Measurements from ENCODE around the gene EIF4ENIF1. TPM values are rescaled to one million over a fixed set of nuclear protein-coding genes. Genes with fewer than 3 reads are reported as not detected.
A peak's percentile ranks its signal among the peaks of the same experiment; 100 is the strongest.
"Not testable (repeated sequence)": the region's sequence is repeated elsewhere in the genome, so short reads cannot be mapped to it uniquely, and the experiment has no call there.

The EIF4ENIF1 gene, protein sequence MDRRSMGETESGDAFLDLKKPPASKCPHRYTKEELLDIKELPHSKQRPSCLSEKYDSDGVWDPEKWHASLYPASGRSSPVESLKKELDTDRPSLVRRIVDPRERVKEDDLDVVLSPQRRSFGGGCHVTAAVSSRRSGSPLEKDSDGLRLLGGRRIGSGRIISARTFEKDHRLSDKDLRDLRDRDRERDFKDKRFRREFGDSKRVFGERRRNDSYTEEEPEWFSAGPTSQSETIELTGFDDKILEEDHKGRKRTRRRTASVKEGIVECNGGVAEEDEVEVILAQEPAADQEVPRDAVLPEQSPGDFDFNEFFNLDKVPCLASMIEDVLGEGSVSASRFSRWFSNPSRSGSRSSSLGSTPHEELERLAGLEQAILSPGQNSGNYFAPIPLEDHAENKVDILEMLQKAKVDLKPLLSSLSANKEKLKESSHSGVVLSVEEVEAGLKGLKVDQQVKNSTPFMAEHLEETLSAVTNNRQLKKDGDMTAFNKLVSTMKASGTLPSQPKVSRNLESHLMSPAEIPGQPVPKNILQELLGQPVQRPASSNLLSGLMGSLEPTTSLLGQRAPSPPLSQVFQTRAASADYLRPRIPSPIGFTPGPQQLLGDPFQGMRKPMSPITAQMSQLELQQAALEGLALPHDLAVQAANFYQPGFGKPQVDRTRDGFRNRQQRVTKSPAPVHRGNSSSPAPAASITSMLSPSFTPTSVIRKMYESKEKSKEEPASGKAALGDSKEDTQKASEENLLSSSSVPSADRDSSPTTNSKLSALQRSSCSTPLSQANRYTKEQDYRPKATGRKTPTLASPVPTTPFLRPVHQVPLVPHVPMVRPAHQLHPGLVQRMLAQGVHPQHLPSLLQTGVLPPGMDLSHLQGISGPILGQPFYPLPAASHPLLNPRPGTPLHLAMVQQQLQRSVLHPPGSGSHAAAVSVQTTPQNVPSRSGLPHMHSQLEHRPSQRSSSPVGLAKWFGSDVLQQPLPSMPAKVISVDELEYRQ
- total RNA-seq, result 8.6 and 12.5 TPM in 2 replicates

DNA sequence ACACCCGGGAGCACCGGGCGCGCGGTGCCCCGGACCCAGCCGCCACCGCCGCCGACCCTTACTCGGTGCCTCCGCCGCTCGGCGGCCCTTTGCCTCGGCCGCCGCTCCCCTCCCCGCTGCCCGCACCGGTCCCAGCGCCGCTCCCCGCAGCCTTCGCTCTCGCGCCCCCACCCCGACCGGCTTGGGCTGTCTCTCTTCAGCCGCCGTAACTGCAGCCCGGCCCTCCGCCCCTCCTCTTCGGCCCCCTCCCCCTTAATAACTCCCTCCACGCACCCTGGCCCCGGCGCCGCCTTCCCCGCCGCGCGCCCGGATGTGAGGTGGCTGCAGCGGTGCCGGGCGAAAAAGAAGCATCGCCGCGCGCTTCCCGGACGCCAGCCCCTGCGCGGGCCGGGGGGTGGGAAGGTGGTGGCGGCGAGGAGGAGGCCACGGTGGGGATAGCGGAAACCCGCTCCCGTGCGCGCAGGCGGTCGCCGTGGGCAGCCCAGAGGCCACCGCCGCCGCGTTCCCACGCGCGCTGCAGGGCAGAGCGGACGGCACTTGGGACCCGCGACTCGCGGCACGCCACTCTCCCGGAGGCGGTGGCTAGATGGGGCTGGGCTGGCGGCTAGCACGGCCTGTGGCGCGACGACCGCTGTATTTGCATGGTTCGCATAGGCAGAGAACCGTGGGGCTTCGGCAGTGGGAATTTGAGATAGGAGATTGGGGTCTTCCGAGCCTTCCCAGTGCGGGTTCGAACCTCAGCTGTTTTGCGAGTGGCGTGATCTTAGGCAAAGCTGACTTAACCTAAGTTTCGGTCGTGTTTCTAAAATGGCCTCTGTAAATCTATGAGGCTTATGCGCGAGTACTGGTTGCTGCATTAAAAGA is at the start of gene EIF4ENIF1:
Gene EIF4ENIF1 (minus strand): TSS at position 211 of the 864 bp plus-strand sequence. CDS start 1,124 bp downstream, outside the sequence.
- DNase-seq (ENCODE audit: low read depth in 2 of 2), result peak; percentile 68 to 92

DNA sequence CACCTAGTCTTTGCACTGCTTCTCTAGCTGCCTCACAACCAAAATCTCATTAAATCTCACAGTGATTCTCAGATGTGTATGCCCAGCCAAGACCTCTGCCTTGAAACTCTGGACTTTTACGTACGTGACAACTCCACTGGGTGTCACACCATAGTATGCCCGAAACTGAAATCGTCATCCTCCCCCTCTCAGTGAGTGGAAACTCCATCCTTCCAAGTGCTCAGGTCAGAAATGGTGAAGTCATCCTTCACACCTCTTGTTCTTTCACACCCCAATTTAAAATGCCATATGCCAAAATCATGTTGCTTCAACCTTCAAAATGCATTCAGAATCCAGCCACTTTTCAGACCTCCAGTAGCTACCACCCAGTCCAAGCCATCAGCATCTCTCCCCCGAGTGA is 49.2 kb upstream of the EIF4ENIF1 start:
- no peak for DNase-seq (ENCODE audit: low read depth in 2 of 2)

DNA sequence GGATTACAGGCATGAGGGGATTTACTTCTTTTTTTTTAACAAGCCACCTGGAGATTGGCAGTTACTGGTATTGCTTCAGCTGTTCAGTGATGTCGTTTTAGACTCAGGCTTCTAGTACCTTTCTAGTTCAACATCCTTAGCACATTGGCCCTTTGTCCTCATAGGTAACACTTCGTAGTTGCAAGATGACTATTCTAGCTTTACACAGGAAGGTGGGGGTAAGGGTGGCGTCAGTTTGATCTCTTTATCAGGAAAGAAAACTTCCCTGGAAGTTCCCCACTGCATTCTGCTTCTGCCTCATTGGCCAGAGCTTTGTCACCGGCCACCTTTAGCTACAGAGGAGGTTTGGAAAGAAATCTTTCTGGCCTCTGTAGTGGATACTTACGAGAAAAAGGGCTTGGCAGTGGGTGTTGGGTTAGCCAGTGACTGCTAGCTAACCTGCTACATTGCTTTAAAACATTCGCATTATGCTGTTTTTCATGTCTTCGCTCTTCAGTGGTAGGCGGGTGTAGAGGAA is 47.4 kb upstream of the EIF4ENIF1 start:
- peak in 1 of 2 donors; percentile 51 for DNase-seq (ENCODE audit: low read depth in 2 of 2)

DNA sequence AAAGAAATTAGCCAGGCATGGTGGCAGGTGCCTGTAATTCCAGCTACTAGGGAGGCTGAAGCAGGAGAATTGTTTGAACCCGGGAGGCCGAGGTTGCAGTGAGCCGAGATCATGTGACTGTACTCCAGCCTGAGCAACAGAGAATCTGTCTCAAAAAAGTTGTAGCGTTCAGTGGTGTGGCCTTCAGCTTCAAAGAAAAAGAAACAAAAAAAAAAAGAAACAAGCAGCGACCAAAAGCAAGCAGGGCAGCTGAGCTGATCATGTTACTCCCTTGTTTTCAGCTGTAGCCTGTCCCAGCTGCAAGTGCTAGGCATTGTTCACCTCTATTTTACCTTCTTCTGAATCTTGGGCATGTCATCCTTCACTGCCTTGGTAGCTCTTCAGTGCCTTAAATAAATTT is 43.7 kb upstream of the EIF4ENIF1 start:
- no peak for DNase-seq (ENCODE audit: low read depth in 2 of 2)

DNA sequence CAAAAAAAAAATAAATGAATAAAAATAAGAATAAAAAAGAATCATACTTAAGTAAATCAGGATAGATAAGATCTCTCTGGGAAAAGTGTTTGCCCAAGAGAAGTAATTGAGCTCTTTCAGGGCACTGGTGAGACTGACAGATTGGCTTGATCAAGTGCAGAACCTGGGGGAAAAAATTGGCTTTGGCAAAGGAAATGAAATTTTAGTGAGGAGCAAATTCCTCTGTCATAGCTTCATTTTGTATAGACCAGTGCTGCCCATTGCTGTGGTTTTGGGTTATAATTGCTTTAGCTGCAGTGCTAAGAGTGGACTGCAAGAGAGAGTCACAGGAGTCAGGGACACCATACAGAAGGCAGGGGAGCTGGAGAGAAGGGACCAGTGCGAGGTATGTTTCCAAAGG is 42.4 kb upstream of the EIF4ENIF1 start:
- no peak for DNase-seq (ENCODE audit: low read depth in 2 of 2)

DNA sequence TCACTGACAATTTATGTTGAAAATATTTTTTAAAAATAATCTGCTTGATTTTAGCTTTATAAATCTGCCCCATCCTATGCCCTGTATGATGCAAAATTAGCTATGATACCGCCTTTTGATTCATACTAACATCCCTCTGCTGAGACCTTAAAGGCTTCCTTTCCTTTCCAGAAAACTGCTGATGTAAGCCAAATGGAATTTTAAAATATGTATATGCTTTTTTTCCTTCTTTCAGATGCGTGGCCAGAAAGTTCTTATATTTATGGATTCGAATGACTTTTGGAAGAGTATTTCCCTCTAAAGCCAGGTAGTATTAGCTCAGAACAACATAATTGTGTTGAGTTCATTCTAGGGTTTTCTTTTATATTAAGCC is 41.2 kb upstream of the EIF4ENIF1 start:
- no peak for DNase-seq (ENCODE audit: low read depth in 2 of 2)

DNA sequence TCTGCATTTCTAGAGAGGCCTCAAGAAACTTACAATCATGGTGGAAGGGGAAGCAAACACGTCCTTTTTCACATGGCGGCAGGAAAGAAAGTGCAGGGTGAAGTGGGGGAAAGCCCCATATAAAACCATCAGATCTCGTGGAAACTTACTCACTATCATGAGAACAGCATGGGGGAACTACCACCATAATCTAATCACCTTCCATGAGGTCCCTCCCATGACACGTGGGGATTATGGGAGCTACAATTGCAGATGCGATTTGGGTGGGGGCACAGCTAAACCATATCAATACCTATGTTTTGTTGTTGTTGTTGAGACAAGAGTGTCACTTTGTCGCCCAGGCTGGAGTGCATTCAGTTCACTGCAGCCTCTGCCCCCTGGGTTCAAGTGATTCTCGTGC is 36.6 kb upstream of the EIF4ENIF1 start:
- DNase-seq (ENCODE audit: low read depth in 2 of 2), result no peak

DNA sequence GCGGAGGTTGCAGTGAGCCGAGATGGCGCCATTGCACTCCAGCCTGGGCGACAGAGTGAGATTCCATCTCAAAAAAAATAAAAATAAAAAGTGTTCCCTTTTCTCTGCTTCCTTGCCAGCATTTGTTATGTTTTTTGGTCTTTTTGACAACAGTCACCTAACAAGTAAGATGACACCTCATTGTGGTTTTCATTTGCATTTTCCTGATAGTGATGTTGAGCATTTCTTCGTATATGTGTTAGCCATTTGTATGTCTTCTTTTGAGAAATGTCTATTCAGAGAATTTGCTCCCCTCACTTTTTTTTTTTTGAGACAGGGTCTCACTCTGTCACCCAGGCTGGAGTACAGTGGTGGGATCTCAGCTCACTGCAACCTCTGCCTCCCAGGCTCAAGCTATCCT is 34.5 kb upstream of the EIF4ENIF1 start:
- DNase-seq (ENCODE audit: low read depth in 2 of 2), result not testable (repeated sequence)

DNA sequence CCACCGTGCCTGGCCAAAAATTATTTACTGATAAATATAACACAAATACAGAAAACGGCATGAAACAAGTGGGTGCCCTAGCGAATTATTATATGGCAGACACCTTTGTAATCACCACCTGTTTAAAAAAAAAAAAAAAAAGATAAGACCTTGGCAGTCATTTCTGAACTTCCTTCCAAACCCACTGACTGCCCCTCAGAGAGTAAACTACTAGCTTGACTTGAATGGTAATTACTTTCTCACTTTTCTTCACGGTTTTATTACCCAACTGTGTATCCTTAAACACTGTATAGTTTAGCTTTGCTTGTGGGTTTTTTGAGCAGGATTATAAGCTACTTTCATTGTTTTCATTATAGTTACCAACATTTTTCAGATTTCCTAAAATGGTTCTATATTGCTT is 30.4 kb upstream of the EIF4ENIF1 start:
- DNase-seq (ENCODE audit: low read depth in 2 of 2), result no peak

DNA sequence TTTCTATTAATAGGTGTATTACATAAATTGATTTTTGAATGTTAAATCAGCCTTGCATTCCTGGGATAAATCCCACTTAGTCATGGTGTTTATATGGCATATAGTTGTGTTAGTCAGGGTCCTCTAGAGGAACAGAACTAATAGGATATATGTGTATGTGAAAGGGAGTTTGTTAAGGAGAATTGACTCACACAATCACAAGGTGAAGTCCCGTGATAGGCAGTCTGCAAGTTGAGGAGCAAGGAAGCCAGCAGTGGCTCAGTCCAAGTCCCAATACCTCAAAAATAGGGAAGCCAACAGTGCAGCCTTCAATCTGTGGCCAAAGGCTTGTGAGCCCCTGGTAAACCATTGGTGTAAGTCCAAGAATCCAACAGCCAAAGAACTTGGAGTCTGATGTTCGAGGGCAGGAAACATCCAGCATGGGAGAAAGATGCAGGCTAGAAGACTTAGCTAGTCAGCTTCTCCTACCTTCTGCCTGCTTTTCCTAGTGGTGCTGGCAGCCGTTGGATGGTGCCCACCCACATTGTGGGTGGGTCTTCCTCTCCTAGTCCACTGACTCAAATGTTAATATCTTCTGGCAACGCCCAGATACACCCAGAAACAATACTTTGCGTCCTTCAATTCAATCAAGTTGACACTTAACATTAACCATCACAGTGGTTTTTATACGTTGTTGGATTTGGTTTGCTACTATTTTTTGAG is 19.6 kb upstream of the EIF4ENIF1 start:
- no peak for DNase-seq (ENCODE audit: low read depth in 2 of 2)

DNA sequence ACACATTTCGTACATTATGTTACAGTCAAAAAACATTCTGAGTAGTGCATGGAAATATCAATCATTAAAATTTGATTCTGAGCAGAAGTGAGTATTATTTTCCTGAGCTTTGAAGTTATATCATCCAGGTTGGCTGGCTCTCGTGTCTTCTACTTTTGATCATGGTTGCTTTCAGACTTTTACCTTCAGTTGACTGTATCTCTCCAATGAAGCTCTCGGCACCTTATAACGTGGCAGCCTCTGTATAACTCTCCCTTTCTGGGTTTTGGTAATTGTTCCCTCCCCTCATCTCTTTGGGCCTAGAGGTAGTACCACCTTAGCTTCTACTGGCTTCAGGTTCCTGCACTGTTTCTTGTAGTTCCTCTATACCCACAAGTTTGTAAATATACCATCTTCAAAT is 18.9 kb upstream of the EIF4ENIF1 start:
- DNase-seq (ENCODE audit: low read depth in 2 of 2), result no peak

DNA sequence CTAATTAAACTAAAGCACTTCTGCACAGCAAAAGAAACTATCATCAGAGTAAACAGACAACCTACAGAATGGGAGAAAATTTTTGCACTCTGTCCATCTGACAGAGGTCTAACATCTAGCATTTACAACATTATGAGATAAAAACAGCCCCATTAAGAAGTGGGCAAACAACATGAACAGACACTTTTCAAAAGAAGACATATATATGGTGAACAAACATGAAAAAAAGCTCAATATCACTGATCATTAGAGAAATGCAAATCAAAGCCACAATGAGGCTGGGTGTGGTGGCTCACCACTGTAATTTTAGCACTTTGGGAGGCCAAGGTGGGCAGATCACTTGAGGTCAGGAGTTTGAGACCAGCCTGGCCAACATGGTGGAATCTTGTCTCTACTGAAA is 17.9 kb upstream of the EIF4ENIF1 start:
- not testable (repeated sequence) for DNase-seq (ENCODE audit: low read depth in 2 of 2)

DNA sequence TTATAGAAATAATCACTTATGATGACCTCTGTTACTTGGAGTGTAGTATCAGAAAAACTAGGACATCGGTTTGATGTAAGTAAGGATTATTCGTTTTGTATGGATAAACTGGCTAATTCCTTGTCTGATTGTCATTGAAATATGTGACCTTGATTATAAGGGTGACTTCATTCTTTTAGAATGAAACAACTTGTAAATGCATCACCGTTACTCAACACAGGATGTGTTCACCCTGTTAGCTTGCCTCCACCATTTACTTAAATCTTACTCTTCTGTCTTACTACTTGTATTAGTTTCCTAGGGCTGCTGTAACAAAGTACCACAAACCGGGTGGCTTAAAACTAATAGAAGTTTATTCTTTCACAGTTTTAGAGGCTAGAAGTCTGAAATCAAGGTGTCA is 14.6 kb upstream of the EIF4ENIF1 start:
- DNase-seq (ENCODE audit: low read depth in 2 of 2), result peak in 1 of 2 donors; percentile 10

DNA sequence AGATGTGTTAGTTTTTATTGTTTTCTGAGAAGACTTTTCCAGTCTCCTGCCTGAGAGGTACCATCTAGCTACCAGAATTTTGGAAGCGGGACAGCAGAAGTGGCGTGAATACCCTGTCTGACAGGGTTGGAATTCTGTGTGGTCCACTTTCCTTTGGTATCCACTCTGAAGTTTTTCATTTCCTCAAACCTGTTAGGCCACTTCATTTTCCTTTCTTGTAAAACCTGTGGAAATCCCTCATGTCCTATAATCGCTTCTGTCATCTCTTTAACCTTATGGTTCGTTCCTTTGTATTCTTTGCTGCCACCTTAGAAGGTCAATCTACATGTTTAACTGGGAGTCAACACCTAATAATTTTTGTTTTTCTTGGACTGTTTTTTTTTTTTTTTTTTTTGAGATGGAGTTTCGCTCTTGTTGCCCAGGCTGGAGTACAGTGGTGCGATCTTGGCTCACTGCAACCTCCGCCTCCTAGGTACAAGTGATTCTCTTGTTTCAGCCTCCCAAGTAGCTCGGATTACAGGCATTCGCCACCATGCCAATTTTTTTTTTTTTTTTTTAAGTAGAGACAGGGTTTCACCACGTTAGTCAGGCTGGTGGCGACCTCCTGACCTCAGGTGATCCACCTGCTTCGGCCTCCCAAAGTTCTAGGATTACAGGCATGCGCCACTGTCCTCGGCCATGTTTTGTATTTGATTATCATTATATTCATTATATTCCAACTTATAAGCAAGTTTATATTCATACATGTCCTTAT is 13.7 kb upstream of the EIF4ENIF1 start:
- DNase-seq (ENCODE audit: low read depth in 2 of 2), result no peak

DNA sequence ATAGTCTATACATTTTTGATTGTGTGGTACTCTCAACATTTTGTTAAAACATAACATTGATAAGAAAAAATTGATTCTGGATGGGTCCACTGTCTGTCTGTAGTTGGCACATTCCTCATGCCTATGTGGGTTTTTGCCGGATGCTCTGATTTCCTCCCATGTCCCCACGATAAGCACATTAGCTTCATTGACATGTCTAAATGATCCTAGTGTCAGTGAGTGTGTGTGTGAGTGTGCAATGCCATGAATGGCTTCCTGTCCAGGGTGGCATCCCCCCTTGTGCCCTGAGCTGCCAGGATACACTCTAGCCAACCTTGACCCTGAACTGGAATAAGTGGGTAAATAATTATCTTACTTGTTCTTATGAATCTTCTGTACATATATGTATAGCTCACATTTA is 12.1 kb upstream of the EIF4ENIF1 start:
- peak; percentile 24 to 35 for DNase-seq (ENCODE audit: low read depth in 2 of 2)

DNA sequence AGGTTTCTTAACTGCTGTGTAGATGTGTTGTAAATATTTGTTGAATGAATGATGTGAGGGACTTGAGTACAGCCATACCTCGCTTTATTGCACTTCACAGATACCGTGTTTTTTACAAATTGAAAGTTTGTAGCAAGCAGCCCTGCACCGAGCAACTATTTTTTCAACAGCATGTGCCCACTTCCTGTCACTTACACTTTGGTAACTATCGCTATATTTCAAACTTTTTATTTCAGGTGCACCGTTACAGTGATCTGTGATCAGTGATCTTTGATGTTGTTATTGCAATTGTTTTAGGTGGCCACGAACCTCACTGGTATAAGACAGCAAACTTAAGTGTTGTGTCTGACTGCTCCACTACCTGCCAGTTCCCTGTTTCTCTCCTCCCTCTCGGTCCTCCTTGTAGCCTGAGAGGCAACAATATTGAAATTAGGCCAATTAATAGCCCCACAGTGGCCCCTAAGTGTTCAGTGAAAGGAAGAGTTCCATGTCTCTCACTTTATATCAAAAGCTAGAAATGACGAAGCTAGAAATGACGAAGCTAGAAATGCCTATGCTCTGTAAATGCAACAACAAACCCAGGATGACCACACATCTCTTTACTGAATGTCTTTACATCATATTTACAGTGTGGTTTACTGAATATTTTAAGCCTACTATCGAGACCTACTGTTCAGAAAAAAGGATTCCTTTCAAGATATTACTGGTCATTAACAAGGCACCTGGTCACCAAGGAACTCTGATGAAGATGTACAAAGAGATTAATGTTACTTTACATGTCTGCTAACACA is 7.7 kb upstream of the EIF4ENIF1 start:
- DNase-seq (ENCODE audit: low read depth in 2 of 2), result no peak

DNA sequence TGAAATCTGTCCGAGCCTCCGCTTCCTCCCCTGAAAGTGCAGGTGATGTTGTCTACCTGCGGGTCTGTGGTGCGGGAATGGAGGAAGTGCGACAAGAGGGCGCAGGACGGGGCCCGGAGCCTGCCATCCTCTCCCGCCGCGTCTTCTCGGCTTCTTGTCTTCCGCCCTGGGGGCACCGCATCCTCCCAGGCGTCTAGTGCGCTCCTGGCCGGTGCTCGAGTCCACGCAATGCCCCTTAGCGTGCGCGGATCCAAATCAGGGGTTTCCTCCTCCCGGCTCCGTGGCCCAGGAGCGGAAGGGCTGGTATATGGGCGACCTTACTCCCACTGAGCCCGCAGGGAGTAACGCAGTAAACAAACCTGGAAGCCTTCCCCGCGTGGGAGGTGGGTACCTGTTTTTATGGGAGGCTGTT is 7.1 kb upstream of the EIF4ENIF1 start:
- DNase-seq (ENCODE audit: low read depth in 2 of 2), result peak in 1 of 2 donors; percentile 17

DNA sequence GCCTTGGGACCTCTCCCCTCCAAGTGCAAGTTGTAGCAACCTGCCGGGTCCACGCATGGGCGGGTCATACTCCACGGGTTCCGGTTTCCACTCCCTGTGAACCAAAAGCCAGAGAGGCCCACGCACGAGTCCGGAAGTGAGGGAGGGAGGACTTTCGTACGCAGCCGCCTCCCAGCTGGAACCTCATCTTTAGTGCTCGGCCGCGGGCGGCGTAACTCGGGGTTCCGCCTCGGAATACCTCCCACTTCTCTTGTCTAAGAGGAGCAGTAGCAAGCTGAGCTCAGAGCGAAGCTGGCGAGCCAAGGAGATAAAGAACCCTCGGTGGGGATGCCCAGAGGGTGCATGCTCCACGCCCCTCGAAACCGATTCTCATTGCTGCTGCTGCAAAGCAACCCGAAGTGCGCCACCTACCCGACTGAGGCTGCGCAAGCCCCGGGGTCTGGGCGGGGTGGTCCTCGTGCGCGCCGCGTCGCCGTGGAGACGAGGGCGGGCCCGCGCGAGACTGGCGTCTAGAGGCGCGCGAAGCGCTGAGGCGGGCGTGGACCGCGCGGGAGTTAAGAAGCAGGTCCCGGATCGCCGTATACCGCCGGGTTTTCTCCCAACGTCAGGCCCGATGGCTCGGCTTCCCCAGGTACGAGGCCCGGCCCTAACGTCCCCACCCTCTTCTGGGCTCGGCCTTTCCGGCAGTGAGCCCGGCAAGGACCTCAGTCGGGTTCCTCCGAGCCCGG is 6.5 kb upstream of the EIF4ENIF1 start, which contains the start of gene SFI1:
Gene SFI1 (plus strand): TSS at position 530 of the 728 bp plus-strand sequence. CDS start 11,749 bp downstream, outside the sequence.
- DNase-seq (ENCODE audit: low read depth in 2 of 2), result peak; percentile 67 to 88

All from dermis microvascular lymphatic vessel endothelial cell (primary cell).